Spleen (tissue), 7 donors: ENCODE data around the gene ZNF609.

ENCODE experiments used
- POLR2A ChIP-seq, 3 donors: fragments of 450-650 bp; IDR thresholded peaks; one replicate each; pipeline ENCODE4 v1.5.1; 2017; ENCODE audit warnings: antibody characterized with exemption in 3 of 3, mild to moderate bottlenecking in 1 of 3
- POLR2AphosphoS5 ChIP-seq, 3 donors: sonication (generic); formaldehyde crosslinking; IDR thresholded peaks; one replicate each; pipeline ENCODE4 v1.5.1; 2017; ENCODE audit warnings: antibody characterized with exemption in 3 of 3
- TF ChIP-seq, protein P1 (sequence below), 11 experiments: fragments of 200-600 bp in 7 of 11; fragments of 450-650 bp in 4 of 11; sonication (generic) in 4 of 11; IDR thresholded peaks in 8 of 11; conservative IDR thresholded peaks in 3 of 11; 1 replicate in 7 of 11; 2 replicates in 4 of 11; pipeline versions ENCODE4 v1.4.0 to v1.8.0; 2016 to 2021; ENCODE audit warnings: antibody characterized with exemption in 11 of 11, inconsistent platforms in 4 of 11, mild to moderate bottlenecking in 1 of 11
- donor health status: DM: no; HTN: no; CAD: no; lungs with moderate emphysema.
- donor health status: DM: no; HTN: no; CAD: no.
- donor health status: DM: no; HTN: no; CAD: no.

DNA sequence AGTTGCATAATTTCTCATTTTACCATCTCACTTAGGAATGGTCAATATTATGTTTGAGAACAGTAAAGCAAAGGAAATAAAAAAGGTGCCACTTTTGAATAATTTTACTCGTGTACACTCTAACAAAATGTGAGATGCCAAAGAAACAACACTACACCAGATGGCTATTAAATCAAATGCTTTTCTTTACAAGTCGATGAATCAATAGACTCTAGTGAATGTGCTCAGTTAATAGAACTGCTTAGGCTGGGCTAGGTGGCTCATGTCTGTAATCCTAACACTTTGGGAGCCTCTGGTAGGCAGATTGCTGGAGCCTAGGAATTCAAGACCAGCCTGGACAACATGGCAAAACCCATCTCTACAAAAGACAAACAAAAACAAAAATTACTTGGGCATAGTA lies 87.9 kb downstream of the ZNF609 start:
- no peak for TF ChIP-seq POLR2AphosphoS5 (IDR thresholded peaks at IDR 0.05)
- TF ChIP-seq, protein P1, sequence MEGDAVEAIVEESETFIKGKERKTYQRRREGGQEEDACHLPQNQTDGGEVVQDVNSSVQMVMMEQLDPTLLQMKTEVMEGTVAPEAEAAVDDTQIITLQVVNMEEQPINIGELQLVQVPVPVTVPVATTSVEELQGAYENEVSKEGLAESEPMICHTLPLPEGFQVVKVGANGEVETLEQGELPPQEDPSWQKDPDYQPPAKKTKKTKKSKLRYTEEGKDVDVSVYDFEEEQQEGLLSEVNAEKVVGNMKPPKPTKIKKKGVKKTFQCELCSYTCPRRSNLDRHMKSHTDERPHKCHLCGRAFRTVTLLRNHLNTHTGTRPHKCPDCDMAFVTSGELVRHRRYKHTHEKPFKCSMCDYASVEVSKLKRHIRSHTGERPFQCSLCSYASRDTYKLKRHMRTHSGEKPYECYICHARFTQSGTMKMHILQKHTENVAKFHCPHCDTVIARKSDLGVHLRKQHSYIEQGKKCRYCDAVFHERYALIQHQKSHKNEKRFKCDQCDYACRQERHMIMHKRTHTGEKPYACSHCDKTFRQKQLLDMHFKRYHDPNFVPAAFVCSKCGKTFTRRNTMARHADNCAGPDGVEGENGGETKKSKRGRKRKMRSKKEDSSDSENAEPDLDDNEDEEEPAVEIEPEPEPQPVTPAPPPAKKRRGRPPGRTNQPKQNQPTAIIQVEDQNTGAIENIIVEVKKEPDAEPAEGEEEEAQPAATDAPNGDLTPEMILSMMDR (IDR thresholded peaks at IDR 0.05 in 8 of 11, conservative IDR thresholded peaks at IDR 0.05 in 3 of 11) = no peak
- TF ChIP-seq POLR2A (IDR thresholded peaks at IDR 0.05) = no peak
